HUES6 (cell line): ENCODE results near the gene FBXL7.

ENCODE experiments used
- H3K27ac ChIP-seq: 2 replicates; pipeline ENCODE4 v1.7.0; 2013; ENCODE audit warnings: low read depth, mild to moderate bottlenecking, low read length, inconsistent platforms
- H3K27me3 ChIP-seq: 2 replicates; pipeline ENCODE4 v1.6.1; 2013; ENCODE audit warnings: low read length; ENCODE audit not compliant: control insufficient read depth, insufficient read depth
- H3K36me3 ChIP-seq: 2 replicates; pipeline ENCODE4 v1.6.1; 2013; ENCODE audit warnings: low read length; ENCODE audit not compliant: control insufficient read depth, insufficient read depth
- H3K4me1 ChIP-seq: 2 replicates; pipeline ENCODE4 v1.6.1; 2013; ENCODE audit warnings: low read length; ENCODE audit not compliant: control insufficient read depth, insufficient read depth
- H3K4me3 ChIP-seq: 2 replicates; pipeline ENCODE4 v1.5.1; 2013; ENCODE audit warnings: low read depth, low read length
- H3K9ac ChIP-seq: one replicate; pipeline ENCODE4 v1.6.1; 2013; ENCODE audit warnings: mild to moderate bottlenecking, low read length
- H3K9me3 ChIP-seq: 2 replicates; pipeline ENCODE4 v1.6.1; 2013; ENCODE audit warnings: low read depth, low read length; ENCODE audit not compliant: control insufficient read depth, insufficient read depth

Gene FBXL7

GRCh38 chr5:15929611-15930263 lies 429.8 kb downstream of the FBXL7 start:
- Histone ChIP-seq H3K9ac (no peak overlapping the region), H3K27me3 (no peaks in the 10 kb centered on the region), H3K36me3 (no peaks in the 10 kb centered on the region), H3K4me1 (peaks cover 17% of the 10 kb centered on the region; the same call in 1 of the 2 replicates), H3K27ac (no peak overlapping the region), H3K9me3 (no peaks in the 10 kb centered on the region), H3K4me3 (no peak overlapping the region)

- H3K4me1 ChIP-seq = peaks cover 17% of the 10 kb centered on the region; the same call in 1 of the 2 replicates
- H3K36me3 ChIP-seq = peaks cover 5% of the 10 kb centered on the region; the same call in 1 of the 2 replicates
- H3K27me3 ChIP-seq = no peaks in the 10 kb centered on the region
- no peaks in the 10 kb centered on the region for H3K9me3 ChIP-seq
- H3K4me3 ChIP-seq = no peak overlapping the region
- no peak overlapping the region for H3K27ac ChIP-seq
- H3K9ac ChIP-seq = no peak overlapping the region
These were observed 432.1 kb downstream of the FBXL7 start for GRCh38 chr5:15932066-15932465.

- Histone ChIP-seq H3K27ac (no peak overlapping the region), H3K4me1 (peaks cover 17% of the 10 kb centered on the region; the same call in 1 of the 2 replicates), H3K27me3 (no peaks in the 10 kb centered on the region), H3K9me3 (no peaks in the 10 kb centered on the region), H3K36me3 (peaks cover 5% of the 10 kb centered on the region; the same call in 1 of the 2 replicates), H3K9ac (no peak overlapping the region), H3K4me3 (no peak overlapping the region)
These were observed 433.6 kb downstream of the FBXL7 start for GRCh38 chr5:15933259-15934207.

- H3K9me3 ChIP-seq = no peaks in the 10 kb centered on the region
- peaks cover 5% of the 10 kb centered on the region; the same call in 1 of the 2 replicates for H3K36me3 ChIP-seq
- no peak overlapping the region for H3K27ac ChIP-seq
- peaks cover 12% of the 10 kb centered on the region; the same call in 1 of the 2 replicates for H3K4me1 ChIP-seq
- H3K9ac ChIP-seq = no peak overlapping the region
- H3K27me3 ChIP-seq = no peaks in the 10 kb centered on the region
- no peak overlapping the region for H3K4me3 ChIP-seq
These were observed 436.7 kb downstream of the FBXL7 start for GRCh38 chr5:15936505-15937245.

GRCh38 chr5:15937708-15938107 lies 437.7 kb downstream of the FBXL7 start:
- H3K36me3 ChIP-seq = peaks cover 5% of the 10 kb centered on the region; the same call in 1 of the 2 replicates
- H3K9me3 ChIP-seq = no peaks in the 10 kb centered on the region
- H3K9ac ChIP-seq = no peak overlapping the region
- H3K4me1 ChIP-seq = peaks cover 8% of the 10 kb centered on the region; the same call in 1 of the 2 replicates
- no peaks in the 10 kb centered on the region for H3K27me3 ChIP-seq
- H3K27ac ChIP-seq = no peak overlapping the region
- H3K4me3 ChIP-seq = no peak overlapping the region

DNA sequence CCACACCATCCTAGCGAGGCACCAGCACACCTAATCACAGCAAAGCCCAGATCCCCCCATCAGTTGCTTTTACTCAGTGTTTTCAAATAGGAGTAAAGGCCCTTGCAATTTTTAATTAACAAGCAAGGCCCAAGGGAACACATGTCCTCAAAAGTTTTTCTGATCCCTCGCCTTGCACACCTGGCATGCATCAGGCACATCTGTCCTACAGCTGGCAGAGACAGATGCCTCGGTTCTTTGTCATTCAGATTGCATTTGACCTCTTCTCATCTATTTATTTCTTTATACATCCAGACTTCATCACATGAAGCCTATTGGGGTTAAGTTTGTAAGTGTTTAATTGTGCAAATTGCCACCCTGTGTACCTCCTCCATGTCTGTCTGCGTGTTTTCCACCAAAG lies 438.2 kb downstream of the FBXL7 start:
- Histone ChIP-seq H3K4me1 (peaks cover 5% of the 10 kb centered on the region; the same call in 1 of the 2 replicates), H3K36me3 (peaks cover 5% of the 10 kb centered on the region; the same call in 1 of the 2 replicates), H3K9me3 (no peaks in the 10 kb centered on the region), H3K9ac (no peak overlapping the region), H3K27me3 (no peaks in the 10 kb centered on the region), H3K27ac (no peak overlapping the region), H3K4me3 (no peak overlapping the region)

DNA sequence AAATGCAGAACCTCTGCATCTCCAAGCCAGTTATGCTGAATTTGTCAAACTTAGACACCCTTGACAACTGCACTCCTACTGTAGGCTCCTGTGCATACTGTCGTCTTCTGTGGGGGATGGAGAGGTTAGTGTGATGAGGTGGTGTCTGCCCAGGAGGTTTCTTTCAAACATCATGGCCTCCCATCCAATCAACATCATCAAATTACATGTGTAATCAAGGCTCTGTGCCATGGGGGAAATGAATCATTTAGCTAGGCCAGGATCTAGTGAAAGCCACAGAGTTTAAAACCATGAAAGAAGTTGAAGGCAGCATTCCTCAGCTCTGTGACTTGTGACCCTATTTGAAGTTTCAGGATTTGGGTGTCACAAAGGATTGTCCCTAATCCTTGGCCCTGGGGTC lies 439.0 kb downstream of the FBXL7 start:
- Histone ChIP-seq H3K36me3 (peaks cover 5% of the 10 kb centered on the region; the same call in 1 of the 2 replicates), H3K27ac (no peak overlapping the region), H3K9me3 (no peaks in the 10 kb centered on the region), H3K4me1 (no peaks in the 10 kb centered on the region), H3K4me3 (no peak overlapping the region), H3K27me3 (no peaks in the 10 kb centered on the region), H3K9ac (no peak overlapping the region)

DNA sequence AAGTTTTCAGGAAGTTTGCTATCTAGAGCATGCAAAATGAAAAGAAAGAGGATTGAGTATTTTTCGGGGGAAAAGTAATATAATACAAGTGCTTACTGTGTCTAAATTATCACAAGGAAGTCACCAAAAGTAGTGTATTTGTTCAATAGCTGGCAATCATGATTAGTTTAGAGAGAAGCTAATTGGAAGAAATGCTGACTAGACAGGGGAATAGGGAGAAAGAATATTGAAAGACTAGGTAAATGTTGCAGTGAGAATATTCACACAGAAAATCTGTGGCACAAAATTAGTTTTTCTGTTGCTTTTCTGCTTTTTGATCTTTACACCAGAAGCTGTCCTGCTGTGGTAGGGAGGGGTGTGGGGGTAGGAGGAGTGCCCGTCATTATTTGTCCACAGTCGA lies 440.9 kb downstream of the FBXL7 start:
- H3K4me1 ChIP-seq = no peaks in the 10 kb centered on the region
- no peaks in the 10 kb centered on the region for H3K27me3 ChIP-seq
- no peaks in the 10 kb centered on the region for H3K9me3 ChIP-seq
- no peak overlapping the region for H3K9ac ChIP-seq
- H3K27ac ChIP-seq = no peak overlapping the region
- peaks cover 5% of the 10 kb centered on the region; the same call in 1 of the 2 replicates for H3K36me3 ChIP-seq
- H3K4me3 ChIP-seq = no peak overlapping the region

GRCh38 chr5:15943487-15943886 lies 443.5 kb downstream of the FBXL7 start:
- H3K9ac ChIP-seq = no peak overlapping the region
- no peaks in the 10 kb centered on the region for H3K4me1 ChIP-seq
- no peaks in the 10 kb centered on the region for H3K36me3 ChIP-seq
- H3K4me3 ChIP-seq = no peak overlapping the region
- H3K27me3 ChIP-seq = no peaks in the 10 kb centered on the region
- no peak overlapping the region for H3K27ac ChIP-seq
- H3K9me3 ChIP-seq = no peaks in the 10 kb centered on the region

- Histone ChIP-seq H3K9ac (no peak overlapping the region), H3K27ac (no peak overlapping the region), H3K9me3 (no peaks in the 10 kb centered on the region), H3K4me3 (no peak overlapping the region), H3K4me1 (no peaks in the 10 kb centered on the region), H3K36me3 (no peaks in the 10 kb centered on the region), H3K27me3 (no peaks in the 10 kb centered on the region)
These were observed 446.0 kb downstream of the FBXL7 start for GRCh38 chr5:15946026-15946425.
